ENCODE results near the gene RXRB.

The RXRB gene

GRCh38 chr6:33243476-33243875 is 43.0 kb upstream of the RXRB start (continued):
- TF ChIP-seq ZSCAN5A (tag by site-specific recombination; IDR thresholded peaks at IDR 0.05) (no peak), ZNF561 (tag by site-specific recombination; IDR thresholded peaks at IDR 0.05; ENCODE audit: borderline replicate concordance) (no peak), ZNF280C (tag by site-specific recombination; IDR thresholded peaks at IDR 0.05) (no peak), ELK4 (IDR thresholded peaks at IDR 0.05; ENCODE audit: borderline replicate concordance, low read depth, low read length) (no peak), HOXA7 (CRISPR knock-in tag; IDR thresholded peaks at IDR 0.05; ENCODE audit: borderline replicate concordance) (no peak)

- ChIA-PET POLR2A (no interaction called here), CTCF (no interaction called here)
- Histone ChIP-seq H3K4me1 (ENCODE audit: control insufficient read depth, insufficient read depth, low read length) (no peaks in the 10 kb centered on the region), H3K36me3 (ENCODE audit: control insufficient read depth in 2 of 2, insufficient read depth in 1 of 2, low read length in 2 of 2) (no peaks in the 10 kb centered on the region), H3K27ac (ENCODE audit: extremely low read depth, low read depth, low read length) (no peak overlapping the region), H3K4me3 (ENCODE audit: low read depth, low read length) (no peak overlapping the region), H3K9me3 (ENCODE audit: control insufficient read depth, insufficient read depth, low read depth, low read length) (no peaks in the 10 kb centered on the region)
- TF ChIP-seq ZFP41 (tag by site-specific recombination; IDR thresholded peaks at IDR 0.05; ENCODE audit: borderline replicate concordance) (no peak), ZSCAN16 (tag by site-specific recombination; IDR thresholded peaks at IDR 0.05) (no peak), ZNF660 (tag by site-specific recombination; IDR thresholded peaks at IDR 0.05) (no peak), INSM2 (tag by site-specific recombination; IDR thresholded peaks at IDR 0.05) (no peak), GLIS2 (tag by site-specific recombination; IDR thresholded peaks at IDR 0.05) (no peak), EGR2 (tag by site-specific recombination; IDR thresholded peaks at IDR 0.05; ENCODE audit: low read depth) (no peak), ZNF132 (tag by site-specific recombination; IDR thresholded peaks at IDR 0.05; ENCODE audit: borderline replicate concordance) (no peak), ZNF133 (tag by site-specific recombination; IDR thresholded peaks at IDR 0.05) (no peak), ZNF211 (tag by site-specific recombination; IDR thresholded peaks at IDR 0.05; ENCODE audit: low read depth) (no peak), ZNF791 (tag by site-specific recombination; IDR thresholded peaks at IDR 0.05) (no peak), YY1 (tag by site-specific recombination; IDR thresholded peaks at IDR 0.05) (no peak), SP7 (tag by site-specific recombination; IDR thresholded peaks at IDR 0.05) (no peak), ZNF280D (tag by site-specific recombination; IDR thresholded peaks at IDR 0.05) (no peak), SP2 (tag by site-specific recombination; IDR thresholded peaks at IDR 0.05) (no peak), ZNF473 (tag by site-specific recombination; IDR thresholded peaks at IDR 0.05) (no peak), ZNF280C (tag by site-specific recombination; IDR thresholded peaks at IDR 0.05) (no peak), ZNF549 (tag by site-specific recombination; IDR thresholded peaks at IDR 0.05) (no peak), ZNF701 (tag by site-specific recombination; IDR thresholded peaks at IDR 0.05) (no peak), REPIN1 (tag by site-specific recombination; IDR thresholded peaks at IDR 0.05; ENCODE audit: low read depth) (no peak)
Observed at GRCh38 chr6:33241968-33242367, 41.5 kb upstream of the RXRB start.
